HepG2 (cell line): Measurements from ENCODE around the gene LTC4S. TPM values are rescaled to one million over a fixed set of nuclear protein-coding genes. Genes with fewer than 3 reads are reported as not detected.
A peak's percentile ranks its signal among the peaks of the same experiment; 100 is the strongest.

Source experiments
- AGO2 ChIP-seq: fragments of 200-400 bp; formaldehyde crosslinking; optimal IDR thresholded peaks from 2 replicates; pipeline ENCODE3; 2017; ENCODE audit warnings: mild to moderate bottlenecking, low read depth, low read length, moderate library complexity
- AKAP8 ChIP-seq: sonication (generic); formaldehyde crosslinking; IDR thresholded peaks from 2 replicates; pipeline ENCODE4 v1.5.1; 2020; ENCODE audit warnings: mild to moderate bottlenecking, missing genetic modification reagents
- ASH2L ChIP-seq: fragments of 300-600, 200-600 bp; sonication (generic); IDR thresholded peaks from 2 replicates; pipeline ENCODE4 v1.7.0; 2017; ENCODE audit warnings: low read depth, mild to moderate bottlenecking, moderate library complexity, mixed read lengths, low read length; ENCODE audit not compliant: insufficient read length
- ATF7-NPFF ChIP-seq: sonication (generic); formaldehyde crosslinking; IDR thresholded peaks from 2 replicates; pipeline ENCODE4 v1.8.1; 2023; ENCODE audit warnings: mild to moderate bottlenecking, low read depth, missing genetic modification reagents, moderate library complexity
- ATRX ChIP-seq: sonication (generic); formaldehyde crosslinking; IDR thresholded peaks from 2 replicates; pipeline ENCODE4 v1.4.0; 2020; ENCODE audit warnings: missing genetic modification reagents, borderline replicate concordance
- CENPT ChIP-seq: sonication (generic); formaldehyde crosslinking; IDR thresholded peaks from 2 replicates; pipeline ENCODE4 v1.8.0; 2022; ENCODE audit warnings: low read depth, mild to moderate bottlenecking, moderate library complexity, missing genetic modification reagents
- FIP1L1 ChIP-seq: fragments of 200-400 bp; formaldehyde crosslinking; IDR thresholded peaks from 2 replicates; pipeline ENCODE4 v1.6.1; 2018; ENCODE audit warnings: low read depth, mild to moderate bottlenecking, low read length, moderate library complexity, borderline replicate concordance; ENCODE audit not compliant: insufficient read depth
- KDM2A ChIP-seq: sonication (generic); formaldehyde crosslinking; IDR thresholded peaks from 2 replicates; pipeline ENCODE4 v1.4.0; 2020; ENCODE audit warnings: low read depth, missing genetic modification reagents, borderline replicate concordance
- MED1 ChIP-seq: sonication (generic); formaldehyde crosslinking; IDR thresholded peaks from 2 replicates; pipeline ENCODE4 v1.4.0; 2020; ENCODE audit warnings: missing genetic modification reagents
- MEF2D ChIP-seq: sonication (generic); formaldehyde crosslinking; IDR thresholded peaks from 2 replicates; pipeline ENCODE4 v1.5.1; 2020; ENCODE audit warnings: mild to moderate bottlenecking, missing genetic modification reagents
- MIXL1 ChIP-seq: IDR thresholded peaks from 2 replicates; pipeline ENCODE4 v1.6.1; 2016
- MTERF4 ChIP-seq: sonication (generic); formaldehyde crosslinking; IDR thresholded peaks from 2 replicates; pipeline ENCODE4 v1.8.0; 2023; ENCODE audit warnings: mild to moderate bottlenecking, missing genetic modification reagents
- MYC ChIP-seq: sonication (generic); formaldehyde crosslinking; IDR thresholded peaks from 2 replicates; pipeline ENCODE4 v1.9.0; 2021; ENCODE audit warnings: missing genetic modification reagents, borderline replicate concordance
- POLR2A ChIP-seq, 2 experiments: IDR thresholded peaks; 2 replicates each; pipeline ENCODE4 v1.6.1; 2011; ENCODE audit warnings: low read depth in 2 of 2, low read length in 2 of 2, mild to moderate bottlenecking in 1 of 2, moderate library complexity in 1 of 2; ENCODE audit not compliant: insufficient read depth in 1 of 2
- RBFOX2 ChIP-seq: fragments of 200-400 bp; formaldehyde crosslinking; IDR thresholded peaks from 2 replicates; pipeline ENCODE4 v1.6.1; 2017; ENCODE audit warnings: low read depth, mild to moderate bottlenecking, low read length
- SNAPC2 ChIP-seq: sonication (generic); formaldehyde crosslinking; IDR thresholded peaks from 2 replicates; pipeline ENCODE4 v1.8.1; 2022; ENCODE audit warnings: mild to moderate bottlenecking, missing genetic modification reagents
- SP5 ChIP-seq: IDR thresholded peaks from 2 replicates; pipeline ENCODE4 v1.6.1; 2016; ENCODE audit warnings: low read depth, borderline replicate concordance
- SRSF1 ChIP-seq: fragments of 200-400 bp; formaldehyde crosslinking; optimal IDR thresholded peaks from 2 replicates; pipeline ENCODE3; 2017; ENCODE audit warnings: mild to moderate bottlenecking, low read depth, low read length, moderate library complexity
- TSC22D2 ChIP-seq: sonication (generic); formaldehyde crosslinking; IDR thresholded peaks from 2 replicates; pipeline ENCODE4 v1.5.1; 2020; ENCODE audit warnings: missing genetic modification reagents, mild to moderate bottlenecking, borderline replicate concordance
- U2AF2 ChIP-seq: fragments of 200-400 bp; formaldehyde crosslinking; IDR thresholded peaks from 2 replicates; pipeline ENCODE4 v1.6.1; 2017; ENCODE audit warnings: low read depth, mild to moderate bottlenecking, low read length
- ZBTB43 ChIP-seq: sonication (generic); formaldehyde crosslinking; conservative IDR thresholded peaks from 2 replicates; pipeline ENCODE4 v1.4.0; 2020; ENCODE audit warnings: missing genetic modification reagents
- ZGPAT ChIP-seq: IDR thresholded peaks from 2 replicates; pipeline ENCODE4 v1.6.1; 2016; ENCODE audit warnings: mild to moderate bottlenecking
- ZMYM4 ChIP-seq: sonication (generic); formaldehyde crosslinking; IDR thresholded peaks from 2 replicates; pipeline ENCODE4 v1.8.1; 2023; ENCODE audit warnings: mild to moderate bottlenecking, missing genetic modification reagents
- ZNF30 ChIP-seq: sonication (generic); formaldehyde crosslinking; IDR thresholded peaks from 2 replicates; pipeline ENCODE4 v1.5.0; 2020; ENCODE audit warnings: mild to moderate bottlenecking, missing genetic modification reagents
- ZNF331 ChIP-seq: sonication (generic); formaldehyde crosslinking; IDR thresholded peaks from 2 replicates; pipeline ENCODE4 v1.4.0; 2020; ENCODE audit warnings: missing genetic modification reagents
- ZNF580 ChIP-seq: IDR thresholded peaks from 2 replicates; pipeline ENCODE4 v1.6.1; 2016; ENCODE audit warnings: low read depth, borderline replicate concordance
- polyA plus RNA-seq, 8 experiments: library from polyadenylated mRNA; depleted of rRNA in 3 of 8; stranded (reverse) in 7 of 8; unstranded in 1 of 8; fragments of >200 nt; fragmentation: Illumina TruSeq in 4 of 8; extraction: Trizol in 4 of 8; gene quantifications; 2 replicates each; pipeline versions ENCODE4 v1.2.1 to v1.2.3, GENCODE V29; 2011 to 2016; ENCODE audit warnings: low read depth in 4 of 8, missing spikeins in 1 of 8, mixed read lengths in 1 of 8; ENCODE audit not compliant: insufficient read depth in 1 of 8
- total RNA-seq, 5 experiments: library from RNA; depleted of rRNA; stranded (reverse); fragments of >200 nt; fragmentation: Illumina TruSeq; extraction: Trizol; gene quantifications; 2 replicates each; pipeline ENCODE4 v1.2.3, GENCODE V29; 2016; ENCODE audit warnings: low read depth in 1 of 5

Gene LTC4S
- total and polyA plus RNA-seq, 2 of the 13 experiments (the other 11 are each of a cell fraction or from before 2014, with no cell fraction given): 0.35 TPM; not detected in 1

- TF ChIP-seq MTERF4 (0 out of 2 replicates have a peak, but pooled peaks have one; percentile 77), ZBTB43 (CRISPR knock-in tag) (peak; percentile 19), U2AF2 (no peak), FIP1L1 (peak; percentile 79; the same call in 1 of the 2 replicates), ZMYM4 (CRISPR knock-in tag) (peak; percentile 30), MIXL1 (CRISPR knock-in tag) (no peak), SRSF1 (peak; percentile 60), AGO2 (peak; percentile 98), ZNF580 (no peak; the same call in 1 of the 2 replicates), ATF7-NPFF (CRISPR knock-in tag) (peak; percentile 81; the same call in 1 of the 2 replicates), CENPT (0 out of 2 replicates have a peak, but pooled peaks have one; percentile 9), MEF2D (no peak), ZGPAT (CRISPR knock-in tag) (peak; percentile 67; the same call in 1 of the 2 replicates), ZNF30 (no peak), MYC (CRISPR knock-in tag) (peak; percentile 40; the same call in 1 of the 2 replicates), SP5 (CRISPR knock-in tag) (peak; percentile 38; the same call in 1 of the 2 replicates), RBFOX2 (peak; percentile 89), ASH2L (peak; percentile 50), KDM2A (CRISPR knock-in tag) (peak; percentile 97), ATRX (no peak), POLR2A (IDR thresholded peaks at IDR 0.05; ENCODE audit: insufficient read depth in 1 of 2, low read depth in 2 of 2, low read length in 2 of 2) (0 out of 4 replicates have a peak, but pooled peaks of 1 of the 2 experiments have one; percentile 25), ZNF331 (CRISPR knock-in tag) (peak; percentile 34; the same call in 1 of the 2 replicates), AKAP8 (peak; percentile 57; the same call in 1 of the 2 replicates), SNAPC2 (CRISPR knock-in tag) (peak; percentile 53; the same call in 1 of the 2 replicates), MED1 (CRISPR knock-in tag) (peak; percentile 38), TSC22D2 (CRISPR knock-in tag) (no peak)
Measured at GRCh38 chr5:179795863-179796833, 2.4 kb downstream of the LTC4S start (continued).
